ENCODE data around the gene BTLA.
"Not testable (repeated sequence)": the region's sequence is repeated elsewhere in the genome, so short reads cannot be mapped to it uniquely, and the experiment has no call there.

The BTLA gene

DNA sequence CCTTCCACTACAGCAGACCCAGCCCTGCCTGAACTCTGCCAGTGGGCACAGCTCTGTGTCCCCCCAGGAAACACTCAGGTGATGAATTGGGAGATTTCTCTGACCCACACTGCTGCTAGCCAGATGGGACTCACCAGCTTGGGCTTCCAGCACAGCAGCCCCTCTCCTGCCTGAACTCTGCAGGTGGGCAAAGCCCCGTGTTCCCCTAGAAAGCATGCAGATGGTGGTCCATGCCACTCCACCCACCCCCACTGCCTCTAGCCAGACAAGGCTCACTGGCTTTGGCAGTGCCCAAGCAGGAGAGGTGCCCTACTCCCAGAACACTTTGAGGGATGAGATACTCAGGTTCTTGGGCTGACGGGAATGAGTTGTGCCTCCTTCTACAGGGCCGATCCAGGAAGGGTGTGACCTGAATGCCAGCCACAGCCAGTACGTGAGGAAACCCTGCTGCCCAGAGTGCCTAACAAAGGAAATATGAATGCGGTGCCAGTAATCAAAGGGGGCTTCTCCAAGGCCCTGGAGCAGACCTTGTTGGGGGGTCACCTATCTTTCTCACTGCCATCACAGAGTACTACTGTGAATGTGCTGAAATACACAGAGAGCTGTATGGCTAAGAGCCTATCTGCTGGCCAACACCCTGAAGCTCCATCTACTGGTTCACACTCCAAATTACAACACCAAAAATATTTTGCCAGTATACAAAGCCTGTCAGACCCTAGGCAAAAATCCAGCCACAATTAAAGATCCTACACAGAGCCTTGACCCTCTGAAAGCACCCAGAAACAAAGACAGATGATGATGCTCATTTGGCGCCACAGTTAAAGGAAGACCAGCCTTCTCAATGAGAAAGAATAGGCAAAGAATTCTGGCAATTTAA is 61.9 kb downstream of the BTLA start:
- no peak for TF ChIP-seq Cebpa-rat (IDR thresholded peaks at IDR 0.05)
- no peaks in the 10 kb centered on the region for H3K4me1 ChIP-seq
- no peak overlapping the region for H3K9ac ChIP-seq
- no peaks in the 10 kb centered on the region for H4K20me1 ChIP-seq
- H3K27me3 ChIP-seq, result no peaks in the 10 kb centered on the region
- no peaks in the 10 kb centered on the region for H3K36me3 ChIP-seq
- H3K27ac ChIP-seq, result no peak overlapping the region
- no peak overlapping the region for H3K4me3 ChIP-seq
- H3K4me2 ChIP-seq, result no peak overlapping the region
- H3K9me3 ChIP-seq (replicated peaks in 1 of 11), result peaks cover 29 to 45% (median 37%) of the 10 kb centered on the region in 11 experiments

GRCh38 chr3:112429960-112430359 is 69.3 kb downstream of the BTLA start:
- H3K27ac ChIP-seq, result no peak overlapping the region
- no peaks in the 10 kb centered on the region for H3K36me3 ChIP-seq
- H3K4me2 ChIP-seq, result no peak overlapping the region
- H3K4me3 ChIP-seq, result no peak overlapping the region
- H4K20me1 ChIP-seq, result no peaks in the 10 kb centered on the region
- H3K9me3 ChIP-seq (replicated peaks in 1 of 11), result peaks cover 12 to 26% (median 18%) of the 10 kb centered on the region in 11 experiments
- no peaks in the 10 kb centered on the region for H3K27me3 ChIP-seq
- H3K9ac ChIP-seq, result no peak overlapping the region
- no peaks in the 10 kb centered on the region for H3K4me1 ChIP-seq
- TF ChIP-seq Cebpa-rat (IDR thresholded peaks at IDR 0.05), result no peak

DNA sequence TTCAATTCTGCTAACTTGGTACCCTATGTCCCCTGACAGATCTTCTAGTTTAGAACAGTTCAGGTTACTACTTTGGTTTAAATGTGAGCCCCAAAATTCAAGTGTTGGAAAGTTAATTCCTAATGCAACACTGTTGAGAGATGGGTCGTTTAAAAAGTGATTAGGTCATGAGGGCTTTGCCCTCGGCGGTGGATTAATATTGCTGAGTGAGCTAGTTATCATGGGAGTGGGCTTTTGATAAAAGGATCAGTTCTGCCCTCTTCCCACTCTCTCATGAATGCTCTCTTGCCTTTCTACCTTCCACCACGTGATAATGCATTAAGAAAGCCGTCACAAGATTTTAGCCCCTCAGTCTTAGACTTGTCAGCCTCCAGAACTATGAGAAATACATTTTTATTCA is 72.1 kb downstream of the BTLA start:
- Histone ChIP-seq H3K4me2 (no peak overlapping the region), H3K4me3 (no peak overlapping the region), H3K36me3 (no peaks in the 10 kb centered on the region), H3K27ac (no peak overlapping the region), H3K27me3 (no peaks in the 10 kb centered on the region), H3K4me1 (no peaks in the 10 kb centered on the region), H3K9ac (no peak overlapping the region), H3K9me3 (replicated peaks in 1 of 11) (peaks cover 2 to 12% (median 5%) of the 10 kb centered on the region in 11 experiments; a peak in 18 of 22 replicates), H4K20me1 (no peaks in the 10 kb centered on the region)
- TF ChIP-seq Cebpa-rat (IDR thresholded peaks at IDR 0.05), result no peak

DNA sequence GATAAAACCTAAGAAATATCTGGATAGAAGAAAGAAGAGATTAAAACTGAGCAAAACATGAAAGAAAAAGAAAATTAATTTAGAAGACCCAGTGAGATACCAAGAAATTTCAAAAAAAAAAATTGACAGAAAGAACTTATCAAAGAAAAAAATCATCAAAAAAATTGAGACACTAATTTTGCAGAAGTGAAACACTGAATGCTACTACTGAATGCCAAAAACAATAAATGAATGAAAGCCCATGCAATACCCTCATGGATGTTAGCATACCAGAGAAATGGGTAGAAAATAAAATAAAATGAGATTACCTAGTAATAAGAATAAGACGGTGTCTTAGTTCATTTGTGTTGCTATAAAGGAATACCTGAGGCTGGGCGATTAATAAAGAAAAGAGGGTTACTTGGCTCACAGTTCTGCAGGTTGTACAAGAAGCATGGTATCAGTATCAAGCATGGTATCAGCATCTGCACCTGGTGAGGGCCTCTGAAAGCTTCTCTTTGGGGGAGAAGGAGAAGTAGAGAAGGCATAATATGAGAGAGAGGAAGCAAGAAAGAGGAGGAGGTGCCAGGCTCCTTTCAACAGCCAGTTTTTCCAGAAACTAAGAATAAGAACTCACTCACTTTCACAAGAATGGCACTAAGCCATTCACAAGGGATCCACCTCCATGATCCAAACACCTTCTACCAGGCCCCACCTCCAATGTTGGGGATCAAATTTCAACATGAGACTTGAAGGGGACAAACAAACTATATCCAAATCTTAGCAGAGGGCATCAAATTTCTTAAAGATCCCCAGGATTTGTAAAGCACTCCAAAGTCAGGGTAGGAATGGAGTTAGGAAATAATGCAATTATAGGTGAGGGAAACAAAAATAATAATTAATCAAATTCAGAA is 73.2 kb downstream of the BTLA start:
- Histone ChIP-seq H3K9ac (no peak overlapping the region), H3K4me2 (no peak overlapping the region), H3K4me1 (no peaks in the 10 kb centered on the region), H4K20me1 (no peaks in the 10 kb centered on the region), H3K27me3 (no peaks in the 10 kb centered on the region), H3K4me3 (no peak overlapping the region), H3K36me3 (no peaks in the 10 kb centered on the region), H3K27ac (no peak overlapping the region), H3K9me3 (replicated peaks in 1 of 11) (peaks cover 0 to 5% (median 0%) of the 10 kb centered on the region in 11 experiments; a peak in 1 of 22 replicates)
- no peak for TF ChIP-seq Cebpa-rat (IDR thresholded peaks at IDR 0.05)

GRCh38 chr3:112425382-112425781 is 73.9 kb downstream of the BTLA start:
- Histone ChIP-seq H3K27me3 (no peaks in the 10 kb centered on the region), H3K9ac (no peak overlapping the region), H3K27ac (no peak overlapping the region), H3K4me2 (no peak overlapping the region), H3K4me1 (no peaks in the 10 kb centered on the region), H4K20me1 (no peaks in the 10 kb centered on the region), H3K4me3 (no peak overlapping the region), H3K36me3 (no peaks in the 10 kb centered on the region), H3K9me3 (replicated peaks in 1 of 11) (no peaks in the 10 kb centered on the region)
- TF ChIP-seq Cebpa-rat (IDR thresholded peaks at IDR 0.05), result no peak

DNA sequence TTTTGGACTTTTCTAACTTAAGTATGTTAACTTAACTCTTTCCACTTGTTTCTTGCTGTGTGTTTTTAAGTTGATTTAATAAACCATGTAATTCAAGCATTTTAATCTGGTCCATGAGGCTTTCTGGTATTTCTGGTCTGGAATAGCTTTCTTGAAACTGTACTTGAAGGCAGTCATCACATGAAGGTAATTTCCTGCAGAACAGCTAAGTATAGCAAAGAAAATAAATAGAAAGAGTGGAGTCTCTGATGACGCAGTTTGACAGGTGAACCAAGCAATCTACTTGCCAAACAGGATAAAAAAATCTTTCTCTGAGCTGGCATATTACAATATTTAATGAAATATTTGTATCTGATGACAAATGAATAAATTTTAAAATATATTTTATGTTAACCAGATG is 74.9 kb downstream of the BTLA start:
- Histone ChIP-seq H3K9me3 (replicated peaks in 1 of 11) (no peaks in the 10 kb centered on the region), H3K9ac (no peak overlapping the region), H3K4me2 (no peak overlapping the region), H3K4me1 (no peaks in the 10 kb centered on the region), H3K36me3 (no peaks in the 10 kb centered on the region), H3K27ac (no peak overlapping the region), H3K27me3 (no peaks in the 10 kb centered on the region), H3K4me3 (no peak overlapping the region), H4K20me1 (no peaks in the 10 kb centered on the region)
- no peak for TF ChIP-seq Cebpa-rat (IDR thresholded peaks at IDR 0.05)

- not testable (repeated sequence) for H3K27ac ChIP-seq; H4K20me1 ChIP-seq; H3K4me3 ChIP-seq; H3K9ac ChIP-seq; H3K4me2 ChIP-seq; H3K9me3 ChIP-seq (replicated peaks in 1 of 11); H3K4me1 ChIP-seq; H3K27me3 ChIP-seq; H3K36me3 ChIP-seq
Observed at GRCh38 chr3:112422921-112423320, 76.4 kb downstream of the BTLA start.

DNA sequence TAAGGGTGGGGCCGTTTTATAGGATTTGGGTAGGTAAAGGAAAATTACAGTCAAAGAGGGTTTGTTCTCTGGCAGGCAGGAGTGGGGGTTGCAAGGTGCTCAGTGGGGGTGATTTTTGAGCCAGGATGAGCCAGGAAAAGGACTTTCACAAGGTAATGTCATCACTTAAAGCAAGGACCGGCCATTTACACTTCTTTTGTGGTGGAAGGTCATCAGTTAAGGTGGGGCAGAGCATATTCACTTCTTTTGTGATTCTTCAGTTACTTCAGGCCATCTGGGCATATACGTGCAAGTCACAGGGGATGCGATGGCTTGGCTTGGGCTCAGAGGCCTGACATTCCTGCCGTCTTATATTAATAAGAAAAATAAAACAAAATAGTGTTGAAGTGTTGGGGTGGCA is 80.7 kb downstream of the BTLA start:
- not testable (repeated sequence) for H3K4me1 ChIP-seq, H3K4me3 ChIP-seq, H3K9ac ChIP-seq, H3K4me2 ChIP-seq, H3K27ac ChIP-seq, H3K36me3 ChIP-seq, H4K20me1 ChIP-seq, H3K27me3 ChIP-seq
- peaks cover 0 to 16% (median 0%) of the 10 kb centered on the region in 11 experiments; a peak in 5 of 22 replicates for H3K9me3 ChIP-seq (replicated peaks in 1 of 11)

DNA sequence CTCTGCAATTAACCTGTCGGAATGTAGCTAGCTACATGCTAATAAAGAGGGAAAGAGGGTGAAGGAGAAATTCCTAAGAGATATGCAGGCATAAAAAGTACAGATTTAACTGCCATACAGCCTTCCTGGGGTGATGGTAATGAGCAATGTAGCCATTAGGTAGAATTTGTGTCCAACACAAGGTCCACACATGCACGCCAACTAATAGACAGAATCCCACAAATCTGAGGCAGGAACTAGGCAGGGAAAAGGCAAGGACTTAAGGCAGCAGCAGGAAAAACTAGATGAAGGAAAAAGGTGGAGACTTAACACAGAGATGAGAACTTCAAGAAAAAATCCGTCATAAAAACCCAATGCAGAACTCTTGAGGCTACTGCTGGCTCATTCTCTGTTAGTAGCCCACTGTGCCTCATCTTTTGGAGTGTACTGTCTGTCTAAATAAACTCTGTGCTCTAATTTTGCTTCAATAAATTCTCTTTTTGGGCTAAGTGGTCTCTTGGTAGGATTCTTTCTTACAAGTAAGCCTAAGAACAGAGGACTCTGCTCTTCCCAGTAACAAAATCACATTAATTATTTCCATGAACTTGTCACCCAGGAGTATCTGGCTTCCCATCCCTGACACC is 81.5 kb downstream of the BTLA start:
- H3K9me3 ChIP-seq (replicated peaks in 1 of 11), result peaks cover 0 to 20% (median 0%) of the 10 kb centered on the region in 11 experiments; a peak in 5 of 22 replicates
- no peaks in the 10 kb centered on the region for H4K20me1 ChIP-seq
- no peak overlapping the region for H3K4me2 ChIP-seq
- peaks cover 0 to 8% (median 0%) of the 10 kb centered on the region in 10 experiments; a peak in 5 of 20 replicates for H3K4me1 ChIP-seq
- no peak overlapping the region for H3K9ac ChIP-seq
- H3K27me3 ChIP-seq, result no peaks in the 10 kb centered on the region
- H3K36me3 ChIP-seq, result no peaks in the 10 kb centered on the region
- H3K27ac ChIP-seq, result no peak overlapping the region
- no peak overlapping the region for H3K4me3 ChIP-seq
- no peak for TF ChIP-seq Cebpa-rat (IDR thresholded peaks at IDR 0.05)
